Epithelial cell of esophagus (primary cell): Measurements from ENCODE around the gene RSF1.
A peak's percentile ranks its signal among the peaks of the same experiment; 100 is the strongest.

ENCODE experiments used
- DNase-seq: peaks from one replicate; pipeline ENCODE4 v3.0.0; 2010; ENCODE audit warnings: low read depth
- H3K4me3 ChIP-seq: 2 replicates; pipeline ENCODE4 v1.5.1; 2011; ENCODE audit warnings: mild to moderate bottlenecking, low read length, control low read depth
- TF ChIP-seq, protein P1 (sequence below): IDR thresholded peaks from 2 replicates; pipeline ENCODE4 v1.5.1; 2011; ENCODE audit warnings: low read depth, mild to moderate bottlenecking, low read length, control low read depth, inconsistent platforms; ENCODE audit not compliant: insufficient read depth; ENCODE audit errors: missing control alignments

The RSF1 gene

GRCh38 chr11:77819921-77820564, 479 bp downstream of the RSF1 start:
- H3K4me3 ChIP-seq = peak overlapping the region; percentile 94
- TF ChIP-seq, protein P1, sequence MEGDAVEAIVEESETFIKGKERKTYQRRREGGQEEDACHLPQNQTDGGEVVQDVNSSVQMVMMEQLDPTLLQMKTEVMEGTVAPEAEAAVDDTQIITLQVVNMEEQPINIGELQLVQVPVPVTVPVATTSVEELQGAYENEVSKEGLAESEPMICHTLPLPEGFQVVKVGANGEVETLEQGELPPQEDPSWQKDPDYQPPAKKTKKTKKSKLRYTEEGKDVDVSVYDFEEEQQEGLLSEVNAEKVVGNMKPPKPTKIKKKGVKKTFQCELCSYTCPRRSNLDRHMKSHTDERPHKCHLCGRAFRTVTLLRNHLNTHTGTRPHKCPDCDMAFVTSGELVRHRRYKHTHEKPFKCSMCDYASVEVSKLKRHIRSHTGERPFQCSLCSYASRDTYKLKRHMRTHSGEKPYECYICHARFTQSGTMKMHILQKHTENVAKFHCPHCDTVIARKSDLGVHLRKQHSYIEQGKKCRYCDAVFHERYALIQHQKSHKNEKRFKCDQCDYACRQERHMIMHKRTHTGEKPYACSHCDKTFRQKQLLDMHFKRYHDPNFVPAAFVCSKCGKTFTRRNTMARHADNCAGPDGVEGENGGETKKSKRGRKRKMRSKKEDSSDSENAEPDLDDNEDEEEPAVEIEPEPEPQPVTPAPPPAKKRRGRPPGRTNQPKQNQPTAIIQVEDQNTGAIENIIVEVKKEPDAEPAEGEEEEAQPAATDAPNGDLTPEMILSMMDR = no peak
- peak; percentile 41 for DNase-seq

GRCh38 chr11:77819411-77819920, 1.1 kb downstream of the RSF1 start:
- TF ChIP-seq, protein P1 = peak; percentile 33
- DNase-seq = peak; percentile 91
- H3K4me3 ChIP-seq = peak overlapping the region; percentile 94

DNA sequence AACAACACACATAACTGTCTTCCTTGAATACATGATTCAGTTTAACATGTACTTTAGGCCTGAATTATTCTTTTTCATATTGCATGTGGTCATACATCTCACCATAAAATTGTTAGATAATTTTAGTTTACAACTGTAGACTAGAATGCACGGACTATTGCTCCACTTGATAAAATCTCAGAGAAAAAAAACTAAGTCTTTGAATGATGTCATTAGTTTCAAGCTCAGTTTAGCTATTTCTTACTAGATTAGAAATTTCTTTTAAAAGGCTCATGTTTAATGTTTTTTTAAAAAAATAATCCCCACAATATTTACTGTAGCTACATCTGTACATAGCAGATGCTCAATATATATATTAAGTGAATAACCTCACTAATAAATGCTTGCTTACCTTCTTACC, 5.1 kb downstream of the RSF1 start:
- H3K4me3 ChIP-seq = no peak overlapping the region
- TF ChIP-seq, protein P1 = no peak
- no peak for DNase-seq

GRCh38 chr11:77814848-77815247, 5.7 kb downstream of the RSF1 start:
- TF ChIP-seq, protein P1 = no peak
- H3K4me3 ChIP-seq = no peak overlapping the region
- no peak for DNase-seq

DNA sequence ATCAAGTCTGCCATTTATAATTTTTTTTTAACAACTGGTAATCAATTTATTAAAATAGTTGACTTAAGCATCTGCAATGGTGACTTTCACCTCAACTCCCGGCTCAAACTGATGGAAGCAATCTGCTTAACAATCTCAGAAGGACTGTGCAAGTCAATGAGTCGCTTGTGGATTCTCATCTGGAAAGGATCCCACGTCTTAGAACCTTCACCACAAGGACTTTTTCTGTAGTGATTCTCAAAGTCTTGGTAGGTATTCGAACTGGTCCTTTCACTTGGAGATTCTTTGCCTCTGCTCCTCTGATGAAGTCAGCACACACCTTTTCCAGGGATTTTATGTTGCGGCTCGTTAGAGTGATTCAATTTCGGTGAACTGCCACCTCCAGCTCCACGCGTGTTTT, 7.3 kb downstream of the RSF1 start:
- no peak for DNase-seq
- TF ChIP-seq, protein P1 = no peak
- no peak overlapping the region for H3K4me3 ChIP-seq

- TF ChIP-seq, protein P1 = no peak
- no peak overlapping the region for H3K4me3 ChIP-seq
- no peak for DNase-seq
Measured at GRCh38 chr11:77806993-77807392, 13.5 kb downstream of the RSF1 start.

DNA sequence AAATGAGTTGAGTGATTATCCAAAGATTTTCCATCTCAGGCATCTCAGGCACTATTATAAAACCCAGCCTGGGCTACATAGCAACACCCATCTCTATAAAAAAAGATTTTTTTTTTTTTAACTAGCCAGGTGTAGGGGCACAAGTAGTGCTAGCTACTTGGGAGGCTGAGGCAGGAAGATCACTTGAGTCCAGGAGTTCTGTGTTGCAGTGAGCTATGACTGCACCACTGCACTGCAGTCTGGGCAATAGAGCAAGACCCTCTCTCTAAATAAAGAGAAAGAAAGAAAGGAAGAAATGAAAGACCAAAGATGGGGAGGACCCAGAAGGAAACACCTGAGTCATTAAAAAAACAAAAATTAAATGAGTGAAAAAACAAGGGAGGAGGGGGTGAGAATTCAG, 14.1 kb downstream of the RSF1 start:
- H3K4me3 ChIP-seq = no peak overlapping the region
- TF ChIP-seq, protein P1 = no peak
- no peak for DNase-seq
